Astrocyte (in vitro differentiated cells and primary cell): ENCODE measurements around the gene KDM7A.

Source experiments
- EZH2 ChIP-seq: IDR thresholded peaks from 2 replicates; pipeline ENCODE4 v1.6.1; 2012; ENCODE audit warnings: mild to moderate bottlenecking, low read length, inconsistent platforms; ENCODE audit not compliant: insufficient read depth
- TF ChIP-seq, protein P1 (sequence below): IDR thresholded peaks from 2 replicates; pipeline ENCODE4 v1.5.1; 2011; ENCODE audit warnings: low read depth, mild to moderate bottlenecking, inconsistent platforms, low read length, moderate library complexity; ENCODE audit not compliant: insufficient read depth

DNA sequence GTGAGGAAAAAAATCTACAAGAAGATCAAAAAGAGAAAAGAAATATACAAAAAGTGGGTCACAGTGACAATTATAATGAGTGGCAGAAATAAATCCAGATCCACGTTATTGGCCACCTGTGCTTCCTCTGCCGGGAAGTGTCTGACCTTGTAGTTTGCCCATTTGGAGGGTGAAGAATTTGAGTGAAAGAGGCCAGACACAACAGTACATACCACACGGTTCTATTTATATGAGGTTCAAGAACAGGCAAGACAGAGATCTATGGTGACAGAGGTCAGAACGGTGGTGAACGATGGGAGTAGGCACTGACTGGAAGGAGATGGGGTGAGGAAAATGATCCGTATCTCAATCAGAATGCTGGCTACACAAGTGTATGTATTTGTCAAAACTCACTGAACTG is 131.1 kb downstream of the KDM7A start:
- TF ChIP-seq, protein P1, sequence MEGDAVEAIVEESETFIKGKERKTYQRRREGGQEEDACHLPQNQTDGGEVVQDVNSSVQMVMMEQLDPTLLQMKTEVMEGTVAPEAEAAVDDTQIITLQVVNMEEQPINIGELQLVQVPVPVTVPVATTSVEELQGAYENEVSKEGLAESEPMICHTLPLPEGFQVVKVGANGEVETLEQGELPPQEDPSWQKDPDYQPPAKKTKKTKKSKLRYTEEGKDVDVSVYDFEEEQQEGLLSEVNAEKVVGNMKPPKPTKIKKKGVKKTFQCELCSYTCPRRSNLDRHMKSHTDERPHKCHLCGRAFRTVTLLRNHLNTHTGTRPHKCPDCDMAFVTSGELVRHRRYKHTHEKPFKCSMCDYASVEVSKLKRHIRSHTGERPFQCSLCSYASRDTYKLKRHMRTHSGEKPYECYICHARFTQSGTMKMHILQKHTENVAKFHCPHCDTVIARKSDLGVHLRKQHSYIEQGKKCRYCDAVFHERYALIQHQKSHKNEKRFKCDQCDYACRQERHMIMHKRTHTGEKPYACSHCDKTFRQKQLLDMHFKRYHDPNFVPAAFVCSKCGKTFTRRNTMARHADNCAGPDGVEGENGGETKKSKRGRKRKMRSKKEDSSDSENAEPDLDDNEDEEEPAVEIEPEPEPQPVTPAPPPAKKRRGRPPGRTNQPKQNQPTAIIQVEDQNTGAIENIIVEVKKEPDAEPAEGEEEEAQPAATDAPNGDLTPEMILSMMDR = no peak
- no peak for TF ChIP-seq EZH2
